H1 (cell line): Measurements from ENCODE around the gene GRID1. TPM values are rescaled to one million over a fixed set of nuclear protein-coding genes. Genes with fewer than 3 reads are reported as not detected.
A peak's percentile ranks its signal among the peaks of the same experiment; 100 is the strongest.

ENCODE experiments used
- CTCF ChIA-PET: fragments of 300-600 bp; sonication (Branson Sonifier 250); formaldehyde crosslinking; loops from one replicate; lab custom pipeline; 2021; ENCODE audit not compliant: partially characterized antibody; lab: Charles Lee
- POLR2A ChIA-PET: fragments of 300-600 bp; sonication (Branson Sonifier 250); formaldehyde crosslinking; loops from one replicate; lab custom pipeline; 2021; ENCODE audit warnings: inconsistent platforms; ENCODE audit not compliant: partially characterized antibody; lab: Charles Lee
- DNase-seq, 2 experiments: peaks; one replicate each; pipeline versions ENCODE4 v3.0.0 to v3.0.0-alpha.2; 2010 to 2022; ENCODE audit warnings: low spot score in 2 of 2, low read depth in 1 of 2, mixed read lengths in 1 of 2
- FAIRE-seq: peaks from 2 replicates; lab custom pipeline; 2011; peaks lifted over from hg19 to GRCh38; lab: Jason Lieb, UNC
- H2AFZ ChIP-seq: 2 replicates; pipeline ENCODE4 v1.8.1; 2012; ENCODE audit warnings: low read length, inconsistent platforms
- H2AK5ac ChIP-seq: 2 replicates; pipeline ENCODE4 v1.6.1; 2013; ENCODE audit warnings: low read depth, low read length
- H2BK120ac ChIP-seq: replicated peaks from 2 replicates; pipeline ENCODE3; 2013; ENCODE audit warnings: low read depth, low read length, inconsistent platforms
- H2BK12ac ChIP-seq: 2 replicates; pipeline ENCODE4 v1.6.1; 2013; ENCODE audit warnings: low read depth, low read length
- H2BK15ac ChIP-seq: 2 replicates; pipeline ENCODE4 v1.6.1; 2013; ENCODE audit warnings: low read length
- H2BK20ac ChIP-seq: 2 replicates; pipeline ENCODE4 v1.6.1; 2013; ENCODE audit warnings: low read length
- H2BK5ac ChIP-seq: 2 replicates; pipeline ENCODE4 v1.6.1; 2013; ENCODE audit warnings: low read depth, low read length
- H3K14ac ChIP-seq: 2 replicates; pipeline ENCODE4 v1.6.1; 2013; ENCODE audit warnings: inconsistent platforms; ENCODE audit not compliant: insufficient read length
- H3K18ac ChIP-seq: 2 replicates; pipeline ENCODE4 v1.6.1; 2013; ENCODE audit warnings: low read length; ENCODE audit errors: extremely low read depth
- H3K23ac ChIP-seq: 2 replicates; pipeline ENCODE4 v1.6.1; 2013; ENCODE audit warnings: inconsistent platforms; ENCODE audit not compliant: insufficient read length
- H3K23me2 ChIP-seq: 2 replicates; pipeline ENCODE4 v1.6.1; 2013; ENCODE audit warnings: low read depth, low read length
- H3K27ac ChIP-seq: 2 replicates; pipeline ENCODE4 v1.6.1; 2011; ENCODE audit warnings: low read depth, low read length, inconsistent platforms
- H3K27me3 ChIP-seq, 4 experiments: replicated peaks in 1 of 4; 1 replicate in 1 of 4; 2 replicates in 3 of 4; pipeline versions ENCODE4 v1.6.1 to v1.8.1; 2011 to 2013; ENCODE audit warnings: low read length in 3 of 4, mild to moderate bottlenecking in 3 of 4, inconsistent platforms in 2 of 4, mixed read lengths in 2 of 4, moderate library complexity in 1 of 4; ENCODE audit not compliant: control insufficient read depth in 3 of 4, insufficient read depth in 3 of 4; ENCODE audit errors: extremely low read depth in 1 of 4
- H3K36me3 ChIP-seq, 4 experiments: 2 replicates each; pipeline versions ENCODE4 v1.6.1 to v1.8.1; 2011 to 2013; ENCODE audit warnings: mild to moderate bottlenecking in 4 of 4, low read length in 3 of 4, moderate library complexity in 2 of 4, control low read depth in 1 of 4, inconsistent platforms in 1 of 4; ENCODE audit not compliant: insufficient read depth in 4 of 4, control insufficient read depth in 2 of 4
- H3K4ac ChIP-seq: replicated peaks from 2 replicates; pipeline ENCODE3; 2013; ENCODE audit warnings: low read length, low read depth, mixed read lengths, inconsistent platforms; ENCODE audit not compliant: insufficient read length
- H3K4me1 ChIP-seq, 4 experiments: replicated peaks in 1 of 4; 1 replicate in 1 of 4; 2 replicates in 3 of 4; pipeline versions ENCODE4 v1.6.1 to v1.8.1; 2011 to 2013; ENCODE audit warnings: low read length in 3 of 4, inconsistent platforms in 2 of 4, mixed read lengths in 1 of 4; ENCODE audit not compliant: insufficient read depth in 4 of 4, control insufficient read depth in 3 of 4
- H3K4me2 ChIP-seq, 2 experiments: 2 replicates each; pipeline versions ENCODE4 v1.6.1 to v1.8.1; 2011 to 2013; ENCODE audit warnings: low read depth in 2 of 2, low read length in 2 of 2, control low read depth in 1 of 2, inconsistent platforms in 1 of 2, mild to moderate bottlenecking in 1 of 2; ENCODE audit not compliant: insufficient read depth in 1 of 2
- H3K4me3 ChIP-seq, 4 experiments: fragments of 200-600, 300-600 bp in 1 of 4; sonication (generic), shearing (Covaris generic), sonication (Bioruptor Twin) in 1 of 4; 2 replicates each; pipeline versions ENCODE4 v1.5.1 to v1.8.1; 2011 to 2016; ENCODE audit warnings: low read length in 4 of 4, low read depth in 3 of 4, control low read depth in 2 of 4, inconsistent platforms in 2 of 4, mild to moderate bottlenecking in 2 of 4, mixed read lengths in 1 of 4, moderate library complexity in 1 of 4; ENCODE audit not compliant: insufficient read depth in 2 of 4; ENCODE audit errors: extremely low read depth in 1 of 4
- H3K56ac ChIP-seq: replicated peaks from 2 replicates; pipeline ENCODE3; 2013; ENCODE audit warnings: low read depth, mild to moderate bottlenecking, mixed read lengths, low read length, inconsistent platforms; ENCODE audit not compliant: insufficient read length
- H3K79me1 ChIP-seq: 2 replicates; pipeline ENCODE4 v1.6.1; 2013; ENCODE audit warnings: low read depth, low read length, control low read depth
- H3K79me2 ChIP-seq, 2 experiments: 2 replicates each; pipeline versions ENCODE4 v1.6.1 to v1.8.1; 2012 to 2013; ENCODE audit warnings: low read length in 2 of 2, mild to moderate bottlenecking in 2 of 2, inconsistent platforms in 1 of 2; ENCODE audit not compliant: insufficient read depth in 2 of 2, control insufficient read depth in 1 of 2
- H3K9ac ChIP-seq, 4 experiments: replicated peaks in 1 of 4; 1 replicate in 1 of 4; 2 replicates in 3 of 4; pipeline versions ENCODE4 v1.6.1 to v1.8.1; 2011 to 2013; ENCODE audit warnings: low read depth in 3 of 4, low read length in 3 of 4, control low read depth in 2 of 4, mild to moderate bottlenecking in 2 of 4, moderate library complexity in 2 of 4, inconsistent platforms in 1 of 4; ENCODE audit errors: extremely low read depth in 1 of 4
- H3K9me3 ChIP-seq, 2 experiments: 2 replicates each; pipeline versions ENCODE4 v1.6.1 to v1.8.1; 2012 to 2013; ENCODE audit warnings: mild to moderate bottlenecking in 2 of 2, moderate library complexity in 2 of 2, control low read depth in 1 of 2, inconsistent platforms in 1 of 2, low read depth in 1 of 2, low read length in 1 of 2, mixed read lengths in 1 of 2; ENCODE audit not compliant: insufficient read depth in 2 of 2
- H4K20me1 ChIP-seq, 2 experiments: replicated peaks in 1 of 2; 2 replicates each; pipeline versions ENCODE3 to v1.8.1; 2011 to 2013; ENCODE audit warnings: inconsistent platforms in 2 of 2, low read length in 2 of 2, mild to moderate bottlenecking in 1 of 2; ENCODE audit not compliant: insufficient read depth in 2 of 2, control insufficient read depth in 1 of 2
- H4K5ac ChIP-seq: 2 replicates; pipeline ENCODE4 v1.6.1; 2013; ENCODE audit warnings: low read length, low read depth, mixed read lengths, inconsistent platforms; ENCODE audit not compliant: insufficient read length
- H4K8ac ChIP-seq: 2 replicates; pipeline ENCODE4 v1.8.0; 2013; ENCODE audit warnings: mild to moderate bottlenecking, moderate library complexity, low read length, inconsistent platforms; ENCODE audit not compliant: insufficient read depth; ENCODE audit errors: extremely low read depth
- H4K91ac ChIP-seq: replicated peaks from 2 replicates; pipeline ENCODE3; 2013; ENCODE audit warnings: low read length, mixed read lengths, inconsistent platforms; ENCODE audit not compliant: insufficient read length
- BACH1 ChIP-seq: IDR thresholded peaks from 2 replicates; pipeline ENCODE4 v1.6.1; 2012; ENCODE audit warnings: low read length, improper control_type of control experiment
- CBX8 ChIP-seq: fragments of 300-800, 300-1000 bp; sonication (generic); IDR thresholded peaks from 2 replicates; pipeline ENCODE4 v1.7.1; 2016; ENCODE audit warnings: low read depth, low read length, borderline replicate concordance
- CREB1 ChIP-seq: IDR thresholded peaks from 2 replicates; pipeline ENCODE4 v1.6.1; 2012; ENCODE audit warnings: inconsistent platforms
- CTCF ChIP-seq, 3 experiments: IDR thresholded peaks; 1 replicate in 2 of 3; 2 replicates in 1 of 3; pipeline versions ENCODE4 v1.5.1 to v1.6.1; 2011; ENCODE audit warnings: low read length in 3 of 3, mild to moderate bottlenecking in 3 of 3, inconsistent platforms in 2 of 3, low read depth in 1 of 3, moderate library complexity in 1 of 3; ENCODE audit not compliant: insufficient read depth in 1 of 3; ENCODE audit errors: control extremely low read depth in 1 of 3
- E2F6 ChIP-seq: IDR thresholded peaks from 2 replicates; pipeline ENCODE4 v1.6.1; 2012; ENCODE audit warnings: inconsistent platforms
- FOSL1 ChIP-seq: IDR thresholded peaks from 2 replicates; pipeline ENCODE4 v1.6.1; 2011; ENCODE audit warnings: mild to moderate bottlenecking, low read depth, low read length, moderate library complexity; ENCODE audit not compliant: insufficient read depth
- KDM1A ChIP-seq: fragments of 200-600, 300-600 bp; sonication (generic); IDR thresholded peaks from 2 replicates; pipeline ENCODE4 v1.7.1; 2016; ENCODE audit warnings: mild to moderate bottlenecking, low read length, borderline replicate concordance
- POLR2A ChIP-seq, 2 experiments: IDR thresholded peaks; 1 replicate in 1 of 2; 2 replicates in 1 of 2; pipeline ENCODE4 v1.6.1; 2011; ENCODE audit warnings: low read depth in 2 of 2, low read length in 2 of 2, mild to moderate bottlenecking in 2 of 2; ENCODE audit errors: control extremely low read depth in 1 of 2
- POLR2AphosphoS5 ChIP-seq: IDR thresholded peaks from 2 replicates; pipeline ENCODE4 v1.6.1; 2011; ENCODE audit warnings: low read depth, low read length
- SP1 ChIP-seq: IDR thresholded peaks from 2 replicates; pipeline ENCODE4 v1.6.1; 2011; ENCODE audit warnings: low read depth, low read length
- SRF ChIP-seq: IDR thresholded peaks from 2 replicates; pipeline ENCODE4 v1.6.1; 2011; ENCODE audit warnings: mild to moderate bottlenecking, low read depth, low read length, moderate library complexity
- TCF12 ChIP-seq: IDR thresholded peaks from 2 replicates; pipeline ENCODE4 v1.6.1; 2011; ENCODE audit warnings: low read depth, mild to moderate bottlenecking, low read length
- YY1 ChIP-seq: IDR thresholded peaks from 2 replicates; pipeline ENCODE4 v1.6.1; 2011; ENCODE audit warnings: low read depth, mild to moderate bottlenecking, low read length
- WGBS, 2 experiments: shearing (Covaris generic) in 1 of 2; methylation state at CpG; one replicate each; pipeline versions ENCODE4 v1.1.6 to v1.1.7; 2013 to 2015; ENCODE audit warnings: low lambda C conversion rate in 2 of 2, mixed read lengths in 2 of 2, inconsistent platforms in 1 of 2, low coverage in 1 of 2, missing lambda C conversion rate in 1 of 2; ENCODE audit not compliant: insufficient replicate concordance in 2 of 2, insufficient coverage in 1 of 2, insufficient read length in 1 of 2; ENCODE audit errors: extremely low coverage in 1 of 2, missing lambda C conversion rate in 1 of 2; 5-methylcytosine and 5-hydroxymethylcytosine counted together
- polyA plus RNA-seq, 7 experiments: library from polyadenylated mRNA; depleted of rRNA in 3 of 7; stranded (reverse) in 5 of 7; unstranded in 2 of 7; fragments of >200 nt in 5 of 7; fragments of 200-250 nt in 2 of 7; gene quantifications; 1 replicate in 5 of 7; 2 replicates in 1 of 7; 4 replicates in 1 of 7; pipeline versions ENCODE4 v1.2.1 to v1.2.3, GENCODE V29; 2011 to 2013; ENCODE audit warnings: missing spikeins in 2 of 7, mixed read lengths in 2 of 7
- total RNA-seq: library from RNA; stranded (reverse); fragmentation: NEBNext Ultra II Directional; extraction: Animal tissue kit (Norgen Biotek cat#: 25700); gene quantifications from 2 replicates; pipeline ENCODE4 v1.2.1, GENCODE V29; 2021

Gene GRID1
- total and polyA plus RNA-seq, 2 of the 8 experiments (the other 6 are each of a cell fraction or from before 2014, with no cell fraction given) = 0.22 to 0.30 TPM

GRCh38 chr10:86331861-86332260 is 34.7 kb downstream of the GRID1 start:
- no peak overlapping the region for H3K27ac ChIP-seq
- no peak overlapping the region for H3K56ac ChIP-seq
- no peaks in the 10 kb centered on the region for H3K79me2 ChIP-seq
- no peak overlapping the region for H3K23ac ChIP-seq
- no peak overlapping the region for H3K4ac ChIP-seq
- no peak overlapping the region for H2BK12ac ChIP-seq
- FAIRE-seq (no peak), DNase-seq (no peak)
- no peak overlapping the region for H2BK5ac ChIP-seq
- H4K91ac ChIP-seq = peak overlapping the region; percentile 12
- H3K9me3 ChIP-seq = no peaks in the 10 kb centered on the region
- H2BK20ac ChIP-seq = no peak overlapping the region
- 73% methylated on average over 7 of the region's 8 CpGs; no CpG with 5 or more reads in 1 of the 2 experiments for WGBS, 2 experiments
- H3K79me1 ChIP-seq = no peaks in the 10 kb centered on the region
- H3K18ac ChIP-seq = no peak overlapping the region
- no peak for TF ChIP-seq POLR2A (IDR thresholded peaks at IDR 0.05; ENCODE audit: control extremely low read depth in 1 of 2, low read depth in 2 of 2, low read length in 2 of 2)
- no peak for TF ChIP-seq TCF12
- TF ChIP-seq BACH1 = no peak
- TF ChIP-seq FOSL1 = no peak
- no peak for TF ChIP-seq YY1
- TF ChIP-seq POLR2AphosphoS5 = no peak
- TF ChIP-seq CTCF (IDR thresholded peaks at IDR 0.05; ENCODE audit: control extremely low read depth in 1 of 3, insufficient read depth in 1 of 3, low read depth in 1 of 3, low read length in 3 of 3) = no peak
- no peak for TF ChIP-seq CREB1
- TF ChIP-seq SP1 = no peak
- TF ChIP-seq SRF = no peak
- no peak for TF ChIP-seq KDM1A
- no peak for TF ChIP-seq CBX8
- no peak for TF ChIP-seq E2F6
- no peak overlapping the region for H2AK5ac ChIP-seq
- H4K5ac ChIP-seq = no peak overlapping the region
- CTCF ChIA-PET = interaction anchor here (0.9 to 2.5 kb wide), 12 partner anchors 15 to 231 kb away, joined by 3 to 18 read pairs (median 4); no protein-coding TSS in a partner anchor
- no peak overlapping the region for H3K4me3 ChIP-seq
- H3K27me3 ChIP-seq = no peaks in the 10 kb centered on the region
- peaks cover 0 to 2% of the 10 kb centered on the region in 2 experiments for H4K20me1 ChIP-seq
- peaks cover 2% of the 10 kb centered on the region; the same call in 1 of the 2 replicates for H3K23me2 ChIP-seq
- H3K9ac ChIP-seq = no peak overlapping the region
- no peak overlapping the region for H3K14ac ChIP-seq
- no peaks in the 10 kb centered on the region for H3K36me3 ChIP-seq
- H2BK120ac ChIP-seq = no peak overlapping the region
- H3K4me1 ChIP-seq = no peaks in the 10 kb centered on the region; a peak in 1 of 7 replicates
- no peak overlapping the region for H2AFZ ChIP-seq
- POLR2A ChIA-PET = no interaction called here
- no peak overlapping the region for H3K4me2 ChIP-seq
- H4K8ac ChIP-seq = no peak overlapping the region; the same call in 1 of the 2 replicates
- no peak overlapping the region for H2BK15ac ChIP-seq
